ENCODE measurements around the gene CANT1.
A peak's percentile ranks its signal among the peaks of the same experiment; 100 is the strongest.
"Not testable (repeated sequence)": the region's sequence is repeated elsewhere in the genome, so short reads cannot be mapped to it uniquely, and the experiment has no call there.

Gene CANT1

DNA sequence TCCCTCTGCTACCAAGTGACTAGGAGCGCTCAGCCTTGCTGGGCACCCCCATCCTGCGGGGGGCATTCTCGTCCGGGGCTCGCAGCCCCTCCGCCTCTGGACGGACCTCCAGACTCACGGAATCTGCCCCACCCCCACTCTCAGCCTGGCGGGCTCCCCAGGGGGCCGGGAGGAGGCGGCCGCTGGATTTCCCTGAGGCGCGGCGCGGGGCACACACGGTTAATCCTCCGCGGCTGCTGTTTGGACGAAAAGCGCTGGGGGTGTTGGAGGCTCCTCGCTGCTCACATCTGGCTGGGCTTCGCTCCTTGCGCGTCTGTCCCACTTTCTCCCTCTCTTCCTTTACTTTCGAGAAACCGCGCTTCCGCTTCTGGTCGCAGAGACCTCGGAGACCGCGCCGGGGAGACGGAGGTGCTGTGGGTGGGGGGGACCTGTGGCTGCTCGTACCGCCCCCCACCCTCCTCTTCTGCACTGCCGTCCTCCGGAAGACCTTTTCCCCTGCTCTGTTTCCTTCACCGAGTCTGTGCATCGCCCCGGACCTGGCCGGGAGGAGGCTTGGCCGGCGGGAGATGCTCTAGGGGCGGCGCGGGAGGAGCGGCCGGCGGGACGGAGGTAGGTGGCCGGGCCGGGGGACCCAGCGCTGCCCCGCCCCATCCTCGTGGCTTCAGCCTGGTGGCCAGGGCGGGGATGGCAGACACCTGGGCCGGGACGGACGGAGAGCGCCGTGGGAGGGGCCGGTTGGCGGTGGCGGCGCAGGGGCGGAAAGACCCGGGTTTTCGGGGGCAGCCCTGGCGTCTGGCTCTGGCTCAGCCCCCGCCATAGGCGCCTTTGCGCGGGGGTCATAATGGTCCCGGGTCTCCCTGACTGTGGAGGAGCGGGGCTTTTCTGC lies 14.6 kb upstream of the CANT1 start, which contains the start of gene C1QTNF1:
TSS of gene C1QTNF1 (plus strand) at position 284 of the 886 bp plus-strand sequence. CDS start 19,800 bp downstream, outside the sequence.
- no peaks in the 10 kb centered on the region for H3K36me3 ChIP-seq
- peak; percentile 69 to 84 for DNase-seq
- H3K9me3 ChIP-seq = no peaks in the 10 kb centered on the region
- H3K27me3 ChIP-seq = no peaks in the 10 kb centered on the region
- H3K4me1 ChIP-seq = peaks cover 7 to 83% (median 77%) of the 10 kb centered on the region in 4 donors
- intact Hi-C loops (cut with DNase I; ENCODE audit: low total_unique reads) = no loop called here
- H3K4me3 ChIP-seq = peak within 1 kb of the TSS; percentile 85 to 91
- peak within 1 kb of the TSS; percentile 96 for H3K27ac ChIP-seq
- TF ChIP-seq CTCF (IDR thresholded peaks at IDR 0.05) = peak; percentile 52 to 62

GRCh38 chr17:79023180-79023705 lies 13.7 kb upstream of the CANT1 start:
- peak overlapping the region; percentile 85 to 91 for H3K4me3 ChIP-seq
- H3K27ac ChIP-seq = peak overlapping the region; percentile 96
- TF ChIP-seq CTCF (IDR thresholded peaks at IDR 0.05) = no peak
- no peaks in the 10 kb centered on the region for H3K27me3 ChIP-seq
- peak in 1 of 2 donors; percentile 76 for DNase-seq
- peaks cover 7 to 76% (median 69%) of the 10 kb centered on the region in 4 donors for H3K4me1 ChIP-seq
- H3K36me3 ChIP-seq = no peaks in the 10 kb centered on the region
- intact Hi-C loops (cut with DNase I; ENCODE audit: low total_unique reads) = no loop called here
- H3K9me3 ChIP-seq = no peaks in the 10 kb centered on the region

GRCh38 chr17:79022507-79022991 lies 13.0 kb upstream of the CANT1 start:
- Histone ChIP-seq H3K36me3 (no peaks in the 10 kb centered on the region), H3K27me3 (no peaks in the 10 kb centered on the region), H3K27ac (peak overlapping the region; percentile 96), H3K4me3 (peak overlapping the region; percentile 85 to 91), H3K9me3 (no peaks in the 10 kb centered on the region), H3K4me1 (peaks cover 7 to 69% (median 62%) of the 10 kb centered on the region in 4 donors)
- DNase-seq = peak; percentile 84 to 96
- TF ChIP-seq CTCF (IDR thresholded peaks at IDR 0.05) = no peak
- intact Hi-C loops (cut with DNase I; ENCODE audit: low total_unique reads) = no loop called here

GRCh38 chr17:79021929-79022328 lies 12.4 kb upstream of the CANT1 start:
- Histone ChIP-seq H3K4me1 (peaks cover 7 to 63% (median 56%) of the 10 kb centered on the region in 4 donors), H3K27ac (peak overlapping the region; percentile 96)
- H3K4me3 ChIP-seq; H3K9me3 ChIP-seq; DNase-seq; H3K36me3 ChIP-seq; intact Hi-C loops (cut with DNase I; ENCODE audit: low total_unique reads); H3K27me3 ChIP-seq: not testable (repeated sequence)

GRCh38 chr17:79020631-79021301 lies 11.2 kb upstream of the CANT1 start:
- no peak for TF ChIP-seq CTCF (IDR thresholded peaks at IDR 0.05)
- intact Hi-C loops (cut with DNase I; ENCODE audit: low total_unique reads) = no loop called here
- DNase-seq = peak in 1 of 2 donors; percentile 72
- Histone ChIP-seq H3K4me1 (peaks cover 7 to 51% (median 44%) of the 10 kb centered on the region in 4 donors), H3K27me3 (no peaks in the 10 kb centered on the region), H3K4me3 (no peak overlapping the region), H3K27ac (peak overlapping the region; percentile 96), H3K9me3 (no peaks in the 10 kb centered on the region), H3K36me3 (no peaks in the 10 kb centered on the region)
